ENCODE data around the gene MT1A.

Gene MT1A

DNA sequence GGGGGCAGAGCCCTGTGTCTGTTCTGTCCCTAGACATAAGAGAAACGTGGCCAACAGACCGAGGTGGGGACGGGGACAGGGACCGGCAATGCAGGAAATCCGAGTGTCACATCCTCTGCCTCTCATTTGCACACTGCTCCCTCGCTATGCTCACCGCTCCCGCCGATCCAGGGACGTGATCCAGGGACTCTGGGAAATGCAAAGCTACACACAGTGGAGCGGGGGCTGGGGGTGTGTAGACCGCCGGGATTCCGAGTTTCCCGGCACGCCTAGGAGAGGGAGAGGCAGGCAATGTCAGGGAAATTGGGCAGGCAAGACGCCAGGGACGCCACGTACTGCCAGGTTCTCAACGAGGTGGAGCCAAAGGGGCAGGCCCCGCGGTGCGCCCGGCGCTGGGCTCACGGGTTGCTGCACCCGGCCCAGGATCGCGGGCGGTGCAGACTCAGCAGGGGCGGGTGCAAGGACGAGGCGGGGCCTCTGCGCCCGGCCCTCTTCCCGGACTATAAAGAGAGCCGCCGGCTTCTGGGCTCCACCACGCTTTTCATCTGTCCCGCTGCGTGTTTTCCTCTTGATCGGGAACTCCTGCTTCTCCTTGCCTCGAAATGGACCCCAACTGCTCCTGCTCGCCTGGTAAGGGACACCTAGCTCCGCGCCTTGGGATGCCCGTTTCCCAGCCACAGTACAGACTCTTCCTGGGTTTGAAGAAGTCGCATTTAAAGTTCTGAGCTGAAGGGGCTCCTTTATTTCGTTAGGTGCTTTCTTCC lies 43.7 kb downstream of the MT1A start, which contains the start of gene MT1X:
Gene MT1X, plus strand, starts transcription at position 532 of the 764 bp plus-strand sequence. Its CDS starts 71 bp downstream, at position 603.
- DNase-seq = peak; percentile 79

DNA sequence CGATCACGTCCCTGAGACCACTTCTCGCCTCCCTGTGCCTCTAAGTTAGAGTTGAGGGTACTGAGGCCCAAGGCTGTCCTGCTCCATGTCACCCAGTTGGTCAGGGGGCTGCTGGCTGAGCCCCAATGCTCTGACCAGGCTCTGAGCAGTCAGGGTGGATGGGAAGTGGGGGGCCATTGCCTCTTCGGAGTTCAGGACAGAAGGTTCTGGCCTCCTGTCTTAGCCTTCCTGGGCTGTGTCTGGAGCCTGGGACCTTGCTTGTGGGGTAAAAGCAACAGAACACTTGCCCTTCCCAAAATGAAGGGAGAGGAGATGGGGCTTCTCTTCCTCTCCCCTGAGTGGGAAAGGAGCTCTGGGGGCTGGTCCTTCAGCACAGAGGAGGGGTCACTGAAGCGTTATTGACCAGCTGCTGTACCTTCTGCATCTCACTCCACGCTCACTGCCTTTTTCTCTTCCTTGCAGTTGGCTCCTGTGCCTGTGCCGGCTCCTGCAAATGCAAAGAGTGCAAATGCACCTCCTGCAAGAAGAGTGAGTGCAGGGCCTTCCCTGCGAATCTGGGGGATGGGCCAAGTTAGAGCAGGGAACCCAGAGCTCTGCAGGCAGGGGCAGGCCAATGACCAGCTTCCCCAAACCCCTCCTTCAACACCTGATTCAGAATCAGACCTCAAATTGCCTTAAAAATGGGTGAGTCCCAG lies 44.4 kb downstream of the MT1A start:
- no peak for DNase-seq

DNA sequence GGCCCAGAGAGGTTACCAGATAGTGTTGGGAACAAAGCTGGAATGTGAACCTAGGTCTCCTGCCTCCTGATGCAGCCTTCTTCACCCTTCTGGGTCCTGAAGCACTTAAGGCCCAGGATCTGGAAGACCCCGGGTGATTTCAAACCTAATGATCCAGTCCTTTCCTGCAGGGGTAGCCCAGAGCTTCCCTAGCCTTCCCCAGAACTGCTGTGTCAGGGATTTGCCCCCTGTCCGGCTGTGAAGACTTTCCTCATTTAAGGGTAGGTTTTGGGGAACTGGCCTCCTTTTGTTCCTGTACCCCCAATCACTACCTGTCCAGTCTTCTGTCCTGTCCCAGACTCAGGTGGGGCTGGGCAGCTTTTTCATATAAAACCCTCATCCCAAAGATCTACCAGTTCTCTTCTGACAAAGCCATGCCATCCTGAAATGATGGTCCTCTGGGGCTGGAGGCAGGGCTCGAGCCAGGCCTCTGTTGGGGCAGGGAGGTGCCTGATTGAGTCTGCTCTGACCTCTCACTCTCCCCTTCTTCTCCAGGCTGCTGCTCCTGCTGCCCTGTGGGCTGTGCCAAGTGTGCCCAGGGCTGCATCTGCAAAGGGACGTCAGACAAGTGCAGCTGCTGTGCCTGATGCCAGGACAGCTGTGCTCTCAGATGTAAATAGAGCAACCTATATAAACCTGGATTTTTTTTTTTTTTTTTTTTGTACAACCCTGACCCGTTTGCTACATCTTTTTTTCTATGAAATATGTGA lies 45.1 kb downstream of the MT1A start:
- no peak for DNase-seq

DNA sequence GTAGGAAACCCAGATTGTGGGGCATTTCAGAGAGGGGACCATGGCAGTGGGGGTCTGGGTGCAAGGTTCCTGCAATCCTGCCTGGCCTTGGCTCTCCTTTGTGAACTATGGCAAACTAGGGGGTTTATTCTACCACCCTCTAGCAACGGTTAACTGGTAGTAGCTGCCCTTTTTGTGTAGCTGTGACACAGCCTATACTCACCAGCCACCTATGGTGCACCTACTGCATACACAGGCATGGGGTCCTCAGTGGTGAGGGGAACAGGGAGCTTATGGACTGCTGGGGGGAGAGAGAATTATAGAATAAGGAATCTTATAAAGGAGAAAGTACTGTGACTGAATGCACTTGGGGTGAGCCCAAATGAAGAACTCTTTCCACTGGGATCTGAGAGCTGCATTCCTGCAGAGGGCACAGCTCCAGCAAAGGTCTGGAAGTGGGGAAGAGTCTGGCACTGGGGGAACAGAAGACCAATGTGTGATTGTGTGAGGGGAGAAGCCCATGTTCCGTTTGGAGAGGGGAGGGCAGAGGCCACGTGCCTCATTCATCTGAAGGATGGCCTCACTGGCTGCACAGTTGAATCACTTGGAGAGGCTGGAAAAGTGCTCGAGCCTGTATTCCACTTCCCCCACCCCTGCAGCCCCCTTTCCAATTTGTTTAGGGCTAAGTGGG lies 45.9 kb downstream of the MT1A start:
- no peak for DNase-seq

DNA sequence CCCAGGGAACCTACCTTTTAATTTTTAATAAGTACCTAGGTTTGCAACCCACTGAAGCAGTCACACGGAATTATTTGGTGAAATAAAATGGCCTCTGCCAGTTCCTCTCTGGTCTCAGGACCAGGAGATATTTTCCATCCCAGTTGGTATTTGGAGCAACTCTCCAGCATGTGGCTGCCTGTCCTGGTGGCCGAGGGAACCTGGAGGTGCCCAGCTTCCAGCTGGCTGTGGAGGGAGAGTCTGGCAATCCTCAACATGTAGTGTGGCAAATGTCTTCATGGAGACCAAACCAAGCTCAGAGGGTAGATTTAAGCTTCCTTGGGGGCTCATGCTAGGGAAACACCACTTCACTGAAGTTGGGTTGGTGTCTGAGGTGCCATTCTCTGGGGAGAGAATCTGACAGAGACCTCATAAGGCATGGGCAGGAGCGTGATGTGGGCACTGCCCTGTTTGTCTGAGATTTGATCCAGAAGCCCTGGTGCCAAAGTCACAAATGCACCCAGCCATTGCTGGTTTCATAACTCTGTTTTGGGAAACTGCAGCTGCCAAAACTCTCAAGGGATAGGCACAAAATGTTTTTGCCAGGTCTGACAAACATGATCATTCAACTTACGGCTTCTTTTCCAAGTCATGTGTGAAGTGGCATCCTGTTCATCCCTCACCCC lies 46.6 kb downstream of the MT1A start:
- no peak for DNase-seq

DNA sequence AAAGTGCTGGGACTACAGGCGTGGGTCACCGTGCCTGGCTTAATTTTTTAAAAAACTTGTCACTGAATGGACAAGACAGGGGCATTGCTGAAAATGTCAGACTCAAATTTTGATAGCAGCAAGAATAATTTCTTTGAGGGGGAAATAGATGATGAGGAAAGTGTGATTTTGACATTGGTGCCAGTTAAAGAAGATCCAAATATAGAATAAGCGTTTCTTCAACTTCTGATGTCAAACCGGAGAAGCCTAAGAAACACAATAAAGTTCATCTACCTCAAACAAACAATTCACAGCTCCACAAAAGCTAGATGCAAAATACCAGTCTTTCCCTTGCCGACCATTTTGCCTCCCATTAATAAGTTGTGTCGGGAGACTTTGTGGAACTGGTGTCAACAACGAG lies 48.3 kb downstream of the MT1A start:
- DNase-seq = no peak

DNA sequence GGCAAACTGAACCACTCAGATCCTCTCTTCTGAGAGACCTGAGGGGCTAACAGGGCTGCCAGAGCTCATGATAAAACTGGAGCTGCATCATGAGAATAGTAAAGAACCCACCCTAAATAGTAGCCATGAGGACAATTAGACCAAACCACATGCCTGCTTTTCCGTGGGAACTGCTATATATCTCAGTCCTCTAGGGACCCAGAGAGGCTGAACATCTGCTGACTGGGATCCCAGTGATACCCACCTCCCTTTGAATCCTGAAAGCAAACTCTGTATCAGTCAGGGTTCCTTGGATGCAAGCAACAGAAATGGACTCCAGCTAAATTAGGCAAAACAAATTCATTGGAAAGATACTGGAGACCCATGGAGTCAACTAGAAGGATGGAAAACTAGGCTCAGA lies 50.3 kb downstream of the MT1A start:
- no peak for DNase-seq

DNA sequence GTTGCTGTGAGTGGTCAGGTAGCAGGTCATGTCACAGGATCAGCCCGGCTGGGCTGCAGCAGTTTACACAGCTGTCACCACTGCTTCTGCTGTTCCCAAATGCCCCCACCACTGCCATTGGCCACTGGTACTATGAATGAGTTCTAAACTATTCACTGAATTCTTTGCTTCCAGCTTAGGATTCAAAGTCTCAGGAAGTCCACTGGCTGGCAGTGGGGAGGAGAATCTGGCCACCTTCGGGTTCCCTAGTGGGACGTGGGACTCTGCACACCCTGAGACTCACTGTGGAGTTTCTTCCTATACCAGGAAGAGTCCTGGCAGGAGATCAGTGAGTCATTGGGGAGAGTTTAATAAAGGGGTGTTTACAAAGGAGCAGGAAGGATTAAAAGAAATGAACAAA lies 50.7 kb downstream of the MT1A start:
- no peak for DNase-seq
